Activated CD4-positive, alpha-beta T cell treated with anti-CD3 and anti-CD28 coated beads, Interleukin-2, amount 10 ng/mL, durations not matched to agents 7 days and 5 days (primary cell): ENCODE measurements around the gene ANOS1. TPM values are rescaled to one million over a fixed set of nuclear protein-coding genes. Genes with fewer than 3 reads are reported as not detected.
A peak's percentile ranks its signal among the peaks of the same experiment; 100 is the strongest.
"Not testable (repeated sequence)": the region's sequence is repeated elsewhere in the genome, so short reads cannot be mapped to it uniquely, and the experiment has no call there.

Experiments
- CTCF ChIA-PET: fragments of 350-600 bp; sonication (Branson Sonifier 250); formaldehyde crosslinking; loops from one replicate; lab custom pipeline; 2021; ENCODE audit warnings: antibody characterized with exemption; lab: Charles Lee
- POLR2A ChIA-PET: fragments of 350-600 bp; sonication (Branson Sonifier 250); formaldehyde crosslinking; loops from one replicate; lab custom pipeline; 2021; ENCODE audit warnings: antibody characterized with exemption; lab: Charles Lee
- DNase-seq: peaks from one replicate; pipeline ENCODE4 v3.0.0-alpha.2; 2020
- H3K27ac Mint-ChIP-seq: one replicate; pipeline ENCODE4 v1.8.0; 2021; ENCODE audit warnings: mild to moderate bottlenecking, moderate library complexity, mixed read lengths
- H3K27me3 Mint-ChIP-seq: one replicate; pipeline ENCODE4 v1.8.0; 2021; ENCODE audit warnings: mixed read lengths
- H3K36me3 Mint-ChIP-seq: one replicate; pipeline ENCODE4 v1.8.0; 2021; ENCODE audit warnings: low read depth, mixed read lengths
- H3K4me1 Mint-ChIP-seq: one replicate; pipeline ENCODE4 v1.8.0; 2021; ENCODE audit warnings: mixed read lengths
- H3K4me3 Mint-ChIP-seq: one replicate; pipeline ENCODE4 v1.8.0; 2021; ENCODE audit warnings: mild to moderate bottlenecking, moderate library complexity, mixed read lengths
- H3K9me3 Mint-ChIP-seq: one replicate; pipeline ENCODE4 v1.8.0; 2021; ENCODE audit warnings: mixed read lengths
- total RNA-seq, 2 experiments: library from RNA; stranded (reverse); gene quantifications; one replicate each; pipeline ENCODE4 v1.2.3, GENCODE V29; 2021

The ANOS1 gene
- total RNA-seq, result under 1 TPM in 1 of 2 experiments, not detected in 1; 0.02 TPM

GRCh38 chrX:8731559-8732395 is at the start of gene ANOS1:
Gene ANOS1 (minus strand): TSS chrX:8732137. CDS start chrX:8732036, 101 bp downstream.
- DNase-seq, result no peak
- POLR2A ChIA-PET, result no interaction called here
- H3K27me3 Mint-ChIP-seq, result peaks cover 25% of the 10 kb centered on the region

GRCh38 chrX:8773117-8773516 is 41.2 kb upstream of the ANOS1 start:
- no peak overlapping the region for H3K4me3 Mint-ChIP-seq
- CTCF ChIA-PET, result interaction anchor here (0.5 to 0.6 kb wide), 3 partner anchors 43 to 869 kb away, joined by 3 to 5 read pairs (median 4); no protein-coding TSS in a partner anchor

More at GRCh38 chrX:8731559-8732395, at the start of gene ANOS1:
- Mint-ChIP-seq H3K36me3 (no peaks in the 10 kb centered on the region), H3K9me3 (no peaks in the 10 kb centered on the region), H3K27ac (no peak within 1 kb of the TSS), H3K4me1 (peaks cover 2% of the 10 kb centered on the region), H3K4me3 (no peak within 1 kb of the TSS)
- CTCF ChIA-PET, result no interaction called here

GRCh38 chrX:8760021-8760420 is 28.1 kb upstream of the ANOS1 start:
- Mint-ChIP-seq H3K27me3 (peaks cover 10% of the 10 kb centered on the region), H3K27ac (no peak overlapping the region), H3K9me3 (no peaks in the 10 kb centered on the region), H3K4me1 (peaks cover 2% of the 10 kb centered on the region), H3K36me3 (no peaks in the 10 kb centered on the region), H3K4me3 (no peak overlapping the region)
- ChIA-PET POLR2A (no interaction called here), CTCF (no interaction called here)
- DNase-seq, result no peak

More at GRCh38 chrX:8773117-8773516, 41.2 kb upstream of the ANOS1 start:
- H3K27me3 Mint-ChIP-seq, result peaks cover 8% of the 10 kb centered on the region
- no peaks in the 10 kb centered on the region for H3K9me3 Mint-ChIP-seq
- DNase-seq, result no peak
- H3K4me1 Mint-ChIP-seq, result peaks cover 4% of the 10 kb centered on the region
- POLR2A ChIA-PET, result no interaction called here
- no peaks in the 10 kb centered on the region for H3K36me3 Mint-ChIP-seq
- H3K27ac Mint-ChIP-seq, result peak overlapping the region; percentile 13

GRCh38 chrX:8758706-8759105 is 26.8 kb upstream of the ANOS1 start:
- CTCF ChIA-PET, result not testable (repeated sequence)

GRCh38 chrX:8757609-8758389 is 25.9 kb upstream of the ANOS1 start:
- H3K9me3 Mint-ChIP-seq, H3K27me3 Mint-ChIP-seq, H3K4me1 Mint-ChIP-seq, H3K36me3 Mint-ChIP-seq, DNase-seq, POLR2A ChIA-PET, H3K27ac Mint-ChIP-seq, CTCF ChIA-PET, H3K4me3 Mint-ChIP-seq: not testable (repeated sequence)

More at GRCh38 chrX:8758706-8759105, 26.8 kb upstream of the ANOS1 start:
- DNase-seq, H3K4me1 Mint-ChIP-seq, POLR2A ChIA-PET, H3K27ac Mint-ChIP-seq, H3K9me3 Mint-ChIP-seq, H3K4me3 Mint-ChIP-seq, H3K36me3 Mint-ChIP-seq: not testable (repeated sequence)
- peaks cover 10% of the 10 kb centered on the region for H3K27me3 Mint-ChIP-seq

GRCh38 chrX:8755813-8756212 is 23.9 kb upstream of the ANOS1 start:
- Mint-ChIP-seq H3K27me3 (peaks cover 3% of the 10 kb centered on the region), H3K4me1 (peaks cover 2% of the 10 kb centered on the region), H3K27ac (no peak overlapping the region), H3K4me3 (no peak overlapping the region), H3K9me3 (no peaks in the 10 kb centered on the region), H3K36me3 (no peaks in the 10 kb centered on the region)
- ChIA-PET CTCF (no interaction called here), POLR2A (no interaction called here)
- no peak for DNase-seq

GRCh38 chrX:8755116-8755515 is 23.2 kb upstream of the ANOS1 start:
- H3K4me3 Mint-ChIP-seq, result no peak overlapping the region
- CTCF ChIA-PET, result no interaction called here

GRCh38 chrX:8749697-8750096 is 17.8 kb upstream of the ANOS1 start:
- H3K27me3 Mint-ChIP-seq, result peaks cover 6% of the 10 kb centered on the region
- ChIA-PET CTCF (no interaction called here), POLR2A (no interaction called here)
- no peak overlapping the region for H3K27ac Mint-ChIP-seq
- no peaks in the 10 kb centered on the region for H3K36me3 Mint-ChIP-seq
- H3K9me3 Mint-ChIP-seq, result no peaks in the 10 kb centered on the region
- no peaks in the 10 kb centered on the region for H3K4me1 Mint-ChIP-seq
- no peak for DNase-seq
- H3K4me3 Mint-ChIP-seq, result no peak overlapping the region

More at GRCh38 chrX:8755116-8755515, 23.2 kb upstream of the ANOS1 start:
- DNase-seq, result no peak
- Mint-ChIP-seq H3K9me3 (no peaks in the 10 kb centered on the region), H3K4me1 (peaks cover 2% of the 10 kb centered on the region), H3K27ac (no peak overlapping the region), H3K27me3 (no peaks in the 10 kb centered on the region), H3K36me3 (no peaks in the 10 kb centered on the region)
- POLR2A ChIA-PET, result no interaction called here

- Mint-ChIP-seq H3K9me3 (no peaks in the 10 kb centered on the region), H3K27ac (no peak overlapping the region), H3K4me3 (no peak overlapping the region), H3K36me3 (no peaks in the 10 kb centered on the region), H3K27me3 (peaks cover 6% of the 10 kb centered on the region), H3K4me1 (no peaks in the 10 kb centered on the region)
- POLR2A ChIA-PET, result no interaction called here
- CTCF ChIA-PET, result no interaction called here
- no peak for DNase-seq
Measured at GRCh38 chrX:8748855-8749254, 16.9 kb upstream of the ANOS1 start.

GRCh38 chrX:8743126-8743732 is 11.3 kb upstream of the ANOS1 start:
- CTCF ChIA-PET, result interaction anchor here (0.5 kb wide), 1 partner anchor 40 kb away, joined by 3 read pairs; no protein-coding TSS in a partner anchor
- peak; percentile 51 for DNase-seq
- Mint-ChIP-seq H3K36me3 (no peaks in the 10 kb centered on the region), H3K27ac (no peak overlapping the region), H3K9me3 (no peaks in the 10 kb centered on the region), H3K4me3 (no peak overlapping the region), H3K4me1 (no peaks in the 10 kb centered on the region), H3K27me3 (no peaks in the 10 kb centered on the region)
- POLR2A ChIA-PET, result no interaction called here

- Mint-ChIP-seq H3K36me3 (no peaks in the 10 kb centered on the region), H3K27me3 (no peaks in the 10 kb centered on the region), H3K9me3 (no peaks in the 10 kb centered on the region), H3K27ac (no peak overlapping the region), H3K4me3 (no peak overlapping the region), H3K4me1 (no peaks in the 10 kb centered on the region)
- CTCF ChIA-PET, result interaction anchor here (0.8 to 1.0 kb wide), 2 partner anchors 9 to 10 kb away, joined by 3 read pairs; no protein-coding TSS in a partner anchor
- POLR2A ChIA-PET, result no interaction called here
- DNase-seq, result no peak
Measured at GRCh38 chrX:8741981-8742380, 10.0 kb upstream of the ANOS1 start.

- no peak overlapping the region for H3K27ac Mint-ChIP-seq
- H3K36me3 Mint-ChIP-seq, result no peaks in the 10 kb centered on the region
- peaks cover under 1% of the 10 kb centered on the region for H3K27me3 Mint-ChIP-seq
- no peaks in the 10 kb centered on the region for H3K4me1 Mint-ChIP-seq
- no peak overlapping the region for H3K4me3 Mint-ChIP-seq
- no peaks in the 10 kb centered on the region for H3K9me3 Mint-ChIP-seq
- DNase-seq, result peak; percentile 12
- CTCF ChIA-PET, result interaction anchor here (0.5 kb wide), 1 partner anchor 219 kb away, joined by 3 read pairs; no protein-coding TSS in a partner anchor
- POLR2A ChIA-PET, result no interaction called here
Measured at GRCh38 chrX:8738588-8739189, 6.8 kb upstream of the ANOS1 start.
